Thyroid gland (tissue), 4 donors: ENCODE data around the gene AFF3. TPM values are rescaled to one million over a fixed set of nuclear protein-coding genes. Genes with fewer than 3 reads are reported as not detected.

Experiments used
- DNase-seq, 2 donors: peaks; one replicate each; pipeline ENCODE4 v3.0.0-alpha.2; 2019
- H3K27ac ChIP-seq, 3 donors: fragments of 200-600 bp; sonication (generic); 1 replicate in 2 of 3; 2 replicates in 1 of 3; pipeline ENCODE4 v1.5.1; 2016 to 2019; ENCODE audit warnings: mild to moderate bottlenecking in 1 of 3, moderate library complexity in 1 of 3
- H3K27me3 ChIP-seq: fragments of 200-600 bp; sonication (generic); one replicate; pipeline ENCODE4 v1.5.1; 2019
- H3K36me3 ChIP-seq, 2 donors: fragments of 200-600 bp; sonication (generic); one replicate each; pipeline ENCODE4 v1.5.1; 2016 to 2019
- H3K4me1 ChIP-seq, 2 donors: fragments of 200-600 bp; sonication (generic); one replicate each; pipeline ENCODE4 v1.5.1; 2017 to 2019
- H3K4me3 ChIP-seq, 3 donors: fragments of 200-600 bp; sonication (generic); replicated peaks in 1 of 3; 1 replicate in 2 of 3; 2 replicates in 1 of 3; pipeline ENCODE4 v1.5.1; 2016; ENCODE audit warnings: mild to moderate bottlenecking in 1 of 3
- H3K9me3 ChIP-seq: fragments of 200-600 bp; sonication (generic); one replicate; pipeline ENCODE4 v1.5.1; 2017
- POLR2A ChIP-seq, 2 donors: fragments of 450-650 bp; IDR thresholded peaks; one replicate each; pipeline ENCODE4 v1.6.1; 2017; ENCODE audit warnings: antibody characterized with exemption in 2 of 2, mild to moderate bottlenecking in 2 of 2, moderate library complexity in 1 of 2
- WGBS, 2 donors: methylation state at CpG; one replicate each; pipeline ENCODE4 v1.1.5; 2017; 5-methylcytosine and 5-hydroxymethylcytosine counted together
- intact Hi-C: fragments of 100-400 bp; cut with DNase I; formaldehyde crosslinking; loops from one replicate; pipeline ENCODE4 v1.15.1; 2023
- total RNA-seq, 4 donors: library from RNA; depleted of rRNA; stranded (reverse); fragments of >200 nt; gene quantifications; one replicate each; pipeline ENCODE4 v1.2.3, GENCODE V29; 2016
- TF ChIP-seq, protein P1 (sequence below), 6 experiments: fragments of 200-600 bp in 3 of 6; fragments of 450-650 bp in 3 of 6; sonication (generic) in 3 of 6; IDR thresholded peaks; one replicate each; pipeline ENCODE4 v1.5.1; 2016 to 2019; ENCODE audit warnings: antibody characterized with exemption in 6 of 6, mild to moderate bottlenecking in 2 of 6, inconsistent platforms in 1 of 6, moderate library complexity in 1 of 6

Gene AFF3
- total RNA-seq, 4 donors from 2014 or later, result 0.54 to 2.6 (median 1.1) TPM

DNA sequence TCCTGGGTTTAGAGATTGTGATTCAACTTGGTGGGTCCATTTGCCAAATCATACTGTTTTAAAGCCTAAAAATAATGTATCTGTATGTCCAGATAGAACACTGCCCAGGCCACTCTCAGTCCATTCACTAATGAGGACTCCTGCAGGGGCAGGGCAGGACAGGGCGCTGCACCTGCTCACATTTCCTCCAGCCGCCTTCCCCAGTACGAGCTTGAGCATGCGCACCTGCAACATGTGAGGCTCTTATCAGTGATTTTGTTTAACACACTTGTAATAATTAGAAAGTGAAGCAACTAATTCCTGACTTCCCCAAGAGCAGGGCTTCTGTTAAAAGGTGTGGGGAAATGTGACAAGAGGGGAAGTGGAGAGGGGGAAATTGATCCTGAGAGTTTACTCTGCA, 89.7 kb downstream of the AFF3 start:
- Histone ChIP-seq H3K9me3 (no peaks in the 10 kb centered on the region), H3K4me3 (no peak overlapping the region), H3K36me3 (no peaks in the 10 kb centered on the region), H3K27ac (no peak overlapping the region), H3K4me1 (no peaks in the 10 kb centered on the region), H3K27me3 (no peaks in the 10 kb centered on the region)
- intact Hi-C loops, result no loop called here
- TF ChIP-seq, protein P1, sequence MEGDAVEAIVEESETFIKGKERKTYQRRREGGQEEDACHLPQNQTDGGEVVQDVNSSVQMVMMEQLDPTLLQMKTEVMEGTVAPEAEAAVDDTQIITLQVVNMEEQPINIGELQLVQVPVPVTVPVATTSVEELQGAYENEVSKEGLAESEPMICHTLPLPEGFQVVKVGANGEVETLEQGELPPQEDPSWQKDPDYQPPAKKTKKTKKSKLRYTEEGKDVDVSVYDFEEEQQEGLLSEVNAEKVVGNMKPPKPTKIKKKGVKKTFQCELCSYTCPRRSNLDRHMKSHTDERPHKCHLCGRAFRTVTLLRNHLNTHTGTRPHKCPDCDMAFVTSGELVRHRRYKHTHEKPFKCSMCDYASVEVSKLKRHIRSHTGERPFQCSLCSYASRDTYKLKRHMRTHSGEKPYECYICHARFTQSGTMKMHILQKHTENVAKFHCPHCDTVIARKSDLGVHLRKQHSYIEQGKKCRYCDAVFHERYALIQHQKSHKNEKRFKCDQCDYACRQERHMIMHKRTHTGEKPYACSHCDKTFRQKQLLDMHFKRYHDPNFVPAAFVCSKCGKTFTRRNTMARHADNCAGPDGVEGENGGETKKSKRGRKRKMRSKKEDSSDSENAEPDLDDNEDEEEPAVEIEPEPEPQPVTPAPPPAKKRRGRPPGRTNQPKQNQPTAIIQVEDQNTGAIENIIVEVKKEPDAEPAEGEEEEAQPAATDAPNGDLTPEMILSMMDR (IDR thresholded peaks at IDR 0.05), result no peak
- TF ChIP-seq POLR2A (IDR thresholded peaks at IDR 0.05), result no peak
- WGBS, 2 donors, result 90 to 91% methylated on average over 4 of the region's 4 CpGs
- no peak for DNase-seq

DNA sequence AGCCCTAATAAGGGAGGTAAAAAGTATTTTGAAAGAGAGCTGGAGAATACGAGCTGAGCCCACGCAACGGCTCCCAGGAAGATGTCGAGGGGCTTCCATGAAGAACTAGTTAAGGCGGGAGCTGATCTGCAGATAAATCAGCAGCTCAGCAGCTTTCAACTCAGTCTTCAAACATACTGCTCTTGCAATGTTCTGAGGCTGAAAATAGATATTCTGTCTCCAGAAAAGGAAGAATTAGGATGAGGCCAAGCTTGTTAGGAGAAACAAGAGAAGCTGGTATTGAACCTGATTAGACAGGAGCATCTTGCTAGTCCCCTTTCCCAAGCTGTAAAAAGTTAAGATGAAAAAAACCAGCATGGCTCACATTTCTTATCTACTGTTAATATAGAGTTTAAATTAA, 91.1 kb downstream of the AFF3 start:
- intact Hi-C loops, result no loop called here
- TF ChIP-seq, protein P1 (IDR thresholded peaks at IDR 0.05), result no peak
- no peak for TF ChIP-seq POLR2A (IDR thresholded peaks at IDR 0.05)
- H3K4me1 ChIP-seq, result no peaks in the 10 kb centered on the region
- WGBS, 2 donors, result 84 to 91% methylated on average over 5 of the region's 5 CpGs
- no peak overlapping the region for H3K4me3 ChIP-seq
- H3K36me3 ChIP-seq, result no peaks in the 10 kb centered on the region
- H3K27ac ChIP-seq, result no peak overlapping the region
- no peak for DNase-seq
- H3K9me3 ChIP-seq, result no peaks in the 10 kb centered on the region
- H3K27me3 ChIP-seq, result no peaks in the 10 kb centered on the region

DNA sequence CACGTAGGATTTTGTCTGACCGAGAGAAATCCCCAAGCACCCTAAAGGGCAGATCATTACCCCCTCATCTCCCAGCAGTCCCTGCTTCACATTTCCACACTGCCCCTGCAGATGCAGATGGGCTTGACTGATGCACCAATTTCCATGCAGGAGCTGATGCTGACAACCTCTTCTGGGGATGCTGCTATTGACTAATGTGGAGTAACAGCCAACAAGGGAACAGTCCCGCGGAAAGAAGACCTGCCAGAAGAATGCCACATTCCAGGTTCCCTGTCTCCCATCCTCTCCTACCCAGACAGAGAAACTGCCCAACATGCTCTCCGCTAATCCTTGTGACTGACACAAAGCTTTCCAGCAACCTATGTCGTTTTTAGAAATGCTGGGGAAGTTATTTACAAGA, 91.7 kb downstream of the AFF3 start:
- Histone ChIP-seq H3K27me3 (no peaks in the 10 kb centered on the region), H3K4me3 (no peak overlapping the region), H3K27ac (no peak overlapping the region), H3K9me3 (no peaks in the 10 kb centered on the region), H3K4me1 (no peaks in the 10 kb centered on the region), H3K36me3 (no peaks in the 10 kb centered on the region)
- intact Hi-C loops, result no loop called here
- WGBS, 2 donors, result 80 to 88% methylated on average over 6 of the region's 6 CpGs
- TF ChIP-seq POLR2A (IDR thresholded peaks at IDR 0.05), result no peak
- TF ChIP-seq, protein P1 (IDR thresholded peaks at IDR 0.05), result no peak
- no peak for DNase-seq

DNA sequence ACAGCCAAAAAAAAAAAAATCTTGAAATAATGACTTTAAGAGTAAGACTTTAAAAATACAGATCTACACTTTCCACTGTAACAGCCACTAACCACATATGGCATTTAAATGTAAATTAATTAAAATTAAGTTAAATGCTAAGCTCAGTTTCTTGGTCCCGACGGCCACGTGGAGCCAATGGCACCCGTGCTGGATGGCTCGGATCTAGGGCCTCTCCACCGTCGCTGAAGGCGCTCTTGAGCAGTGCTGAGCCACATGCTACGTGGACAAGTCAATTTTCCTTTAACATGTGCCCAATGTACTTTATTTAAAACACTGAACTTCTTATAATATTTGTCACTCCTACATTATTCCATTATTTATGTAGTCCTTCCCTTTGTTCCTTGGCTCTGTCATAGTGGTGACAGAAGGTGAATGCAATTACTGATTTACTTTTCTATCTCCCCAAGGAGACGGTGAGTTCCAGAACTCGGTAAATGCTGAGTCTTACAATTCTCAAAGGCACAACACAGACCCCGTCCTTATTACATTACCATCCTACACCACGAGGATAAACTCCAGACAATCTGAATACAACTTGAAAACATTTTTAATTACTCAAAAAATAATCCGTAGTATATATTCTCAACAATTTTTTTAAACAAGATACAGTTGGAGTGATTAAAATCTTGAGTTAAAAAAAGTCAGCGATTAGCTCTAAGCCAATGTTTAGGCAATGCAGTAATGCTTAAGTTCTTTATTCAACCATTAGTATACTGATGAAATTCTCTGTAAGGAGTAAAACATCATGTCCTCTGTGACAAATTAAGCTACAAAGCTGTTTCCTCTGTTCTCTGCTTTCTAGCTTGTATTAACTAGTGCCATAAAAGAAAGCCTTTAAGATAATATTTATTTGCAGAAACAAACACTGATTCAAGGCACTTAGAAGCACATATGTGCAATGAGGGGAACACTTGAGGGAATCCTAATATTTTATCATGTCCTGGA, 95.1 kb downstream of the AFF3 start:
- Histone ChIP-seq H3K4me1 (peaks cover 0 to 8% of the 10 kb centered on the region in 2 donors), H3K9me3 (no peaks in the 10 kb centered on the region), H3K27ac (no peak overlapping the region), H3K4me3 (no peak overlapping the region), H3K27me3 (no peaks in the 10 kb centered on the region), H3K36me3 (no peaks in the 10 kb centered on the region)
- intact Hi-C loops, result no loop called here
- DNase-seq, result no peak
- WGBS, 2 donors, result 90 to 91% methylated on average over 15 of the region's 15 CpGs
- TF ChIP-seq, protein P1 (IDR thresholded peaks at IDR 0.05), result no peak
- no peak for TF ChIP-seq POLR2A (IDR thresholded peaks at IDR 0.05)

DNA sequence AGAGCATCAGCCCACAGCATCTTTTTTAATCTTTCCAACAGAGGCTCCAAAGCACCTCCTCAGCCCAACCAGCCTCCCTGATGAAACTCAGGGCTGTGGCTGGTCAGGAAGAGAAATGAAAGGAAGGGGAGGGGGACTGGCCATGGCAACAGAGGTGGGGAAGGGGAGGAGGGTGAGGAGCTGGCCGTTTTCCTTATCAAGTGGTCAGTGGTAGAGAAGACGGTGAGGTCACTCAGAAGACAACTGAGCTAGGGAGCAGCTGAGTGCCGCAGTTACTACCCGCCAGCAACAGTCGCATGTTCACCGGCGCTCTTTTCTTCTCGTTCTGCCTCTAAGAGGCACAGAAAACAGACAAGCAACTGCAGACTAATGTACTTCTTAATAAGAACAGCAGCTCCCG, 97.4 kb downstream of the AFF3 start:
- no peak for DNase-seq
- H3K9me3 ChIP-seq, result no peaks in the 10 kb centered on the region
- 79 to 85% methylated on average over 9 of the region's 9 CpGs for WGBS, 2 donors
- intact Hi-C loops, result no loop called here
- H3K4me1 ChIP-seq, result peaks cover 0 to 8% of the 10 kb centered on the region in 2 donors
- no peaks in the 10 kb centered on the region for H3K27me3 ChIP-seq
- H3K27ac ChIP-seq, result no peak overlapping the region
- H3K4me3 ChIP-seq, result no peak overlapping the region
- no peaks in the 10 kb centered on the region for H3K36me3 ChIP-seq
- TF ChIP-seq, protein P1 (IDR thresholded peaks at IDR 0.05), result no peak
- TF ChIP-seq POLR2A (IDR thresholded peaks at IDR 0.05), result no peak
